ENCODE measurements around the gene KHSRP. TPM values are rescaled to one million over a fixed set of nuclear protein-coding genes. Genes with fewer than 3 reads are reported as not detected.

The KHSRP gene
- total and polyA plus RNA-seq, 2 of the 4 experiments (the other 2 are of a cell fraction): 31.9 to 93.7 TPM

- H3K9me1 ChIP-seq (ENCODE audit: insufficient read depth, low read length): no peaks in the 10 kb centered on the region; the same call in 1 of the 2 replicates
- H2BK5ac ChIP-seq (ENCODE audit: low read depth, low read length, poor library complexity, severe bottlenecking): no peak overlapping the region
- CTCF ChIA-PET: no interaction called here
- intact Hi-C loops (cut with micrococcal nuclease): loop anchor here (10.0 kb wide), 1 partner anchor 371 kb away; no protein-coding TSS in a partner anchor
- H3K4me2 ChIP-seq (ENCODE audit: low read depth, low read length): no peak overlapping the region
- no peak overlapping the region for H3K4me3 ChIP-seq (ENCODE audit: insufficient read depth, low read depth, low read length)
- no peak overlapping the region for H2AFZ ChIP-seq (replicated peaks; ENCODE audit: low read length, poor library complexity)
- POLR2A ChIA-PET (ENCODE audit: unreplicated experiment): no interaction called here
- dilution Hi-C loops (cut with HindIII; ENCODE audit: low sequenced_read_pairs, unreplicated experiment): no loop called here
- no peak overlapping the region for H2BK120ac ChIP-seq (ENCODE audit: low read depth, low read length)
- WGBS, 2 experiments (ENCODE audit: extremely low coverage in 2 of 2, insufficient read length in 1 of 2): 98% methylated on average over 8 of the region's 32 CpGs; no CpG with 5 or more reads in 1 of the 2 experiments
- no peaks in the 10 kb centered on the region for H3K27me3 ChIP-seq (ENCODE audit: control insufficient read depth, insufficient read depth, low read length)
- H2AK5ac ChIP-seq (ENCODE audit: low read depth, low read length): no peak overlapping the region
- H3K18ac ChIP-seq (ENCODE audit: low read depth, low read length): no peak overlapping the region
- no TSS peak for BruUV-seq (replicated peaks)
- H2BK15ac ChIP-seq (ENCODE audit: low read depth, low read length): no peak overlapping the region
- H4K5ac ChIP-seq (ENCODE audit: low read depth, low read length): no peak overlapping the region
- in situ Hi-C loops (cut with MboI; ENCODE audit: low sequenced_read_pairs): no loop called here
- peaks cover 72% of the 10 kb centered on the region for H3K36me3 ChIP-seq (ENCODE audit: control insufficient read depth, insufficient read depth, low read length)
- no peak for ATAC-seq (ENCODE audit: low read depth)
- no peak overlapping the region for H4K91ac ChIP-seq (ENCODE audit: insufficient read depth, low read depth, low read length)
- no peak overlapping the region for H2AK9ac ChIP-seq (replicated peaks; ENCODE audit: low read depth, low read length, poor library complexity)
- DNase-seq: no peak
- H4K20me1 ChIP-seq (ENCODE audit: insufficient read depth, low read length): peaks cover 35% of the 10 kb centered on the region
- peaks cover 0 to 29% of the 10 kb centered on the region in 2 experiments; a peak in 2 of 4 replicates for H3K79me1 ChIP-seq (ENCODE audit: low read depth in 1 of 2, low read length in 2 of 2)
- H3K4ac ChIP-seq (ENCODE audit: low read depth, low read length): no peak overlapping the region
- H4K8ac ChIP-seq (ENCODE audit: low read depth in 2 of 2, low read length in 2 of 2): no peak overlapping the region
- no peak overlapping the region for H3K14ac ChIP-seq (replicated peaks; ENCODE audit: low read depth, low read length)
- H2BK20ac ChIP-seq (ENCODE audit: low read depth, low read length): no peak overlapping the region
- H3K27ac ChIP-seq (ENCODE audit: insufficient read depth, low read length): no peak overlapping the region
- H3K9me3 ChIP-seq (ENCODE audit: control insufficient read depth, insufficient read depth, low read length): no peaks in the 10 kb centered on the region
- no peak overlapping the region for H3K23ac ChIP-seq (ENCODE audit: low read depth, low read length)
- H3K4me1 ChIP-seq (ENCODE audit: control insufficient read depth, insufficient read depth, low read length): no peaks in the 10 kb centered on the region
- no peak for TF ChIP-seq CEBPB (IDR thresholded peaks at IDR 0.05; ENCODE audit: low read depth, low read length)
- no peak for TF ChIP-seq CHD1 (IDR thresholded peaks at IDR 0.05; ENCODE audit: low read depth, low read length)
- no peak for TF ChIP-seq MXI1 (IDR thresholded peaks at IDR 0.05; ENCODE audit: borderline replicate concordance, low read depth, low read length)
- no peak for TF ChIP-seq POLR2A (IDR thresholded peaks at IDR 0.05; ENCODE audit: low read depth, low read length)
- no peak overlapping the region for H3K56ac ChIP-seq (ENCODE audit: extremely low read depth, insufficient read depth, low read length)
- no peak overlapping the region for H3K9ac ChIP-seq (ENCODE audit: low read depth, low read length)
These were observed 8.9 kb downstream of the KHSRP start for GRCh38 chr19:6415591-6416190.

Measured in IMR-90 (cell line).